HFFc6 (cell line): ENCODE measurements around the gene FLNC. TPM values are rescaled to one million over a fixed set of nuclear protein-coding genes. Genes with fewer than 3 reads are reported as not detected.

ENCODE experiments used
- DNase-seq: peaks from one replicate; pipeline ENCODE4 v3.0.0-alpha.2; 2018
- H3K27ac Mint-ChIP-seq: 2 replicates; pipeline ENCODE4 v1.8.0; 2020; ENCODE audit warnings: mild to moderate bottlenecking, mixed read lengths
- H3K27me3 Mint-ChIP-seq: 2 replicates; pipeline ENCODE4 v1.8.0; 2021; ENCODE audit warnings: mild to moderate bottlenecking, moderate library complexity, mixed read lengths; ENCODE audit not compliant: insufficient read depth
- H3K36me3 Mint-ChIP-seq: 2 replicates; pipeline ENCODE4 v1.8.0; 2021; ENCODE audit warnings: low read depth, mixed read lengths
- H3K4me1 Mint-ChIP-seq: 2 replicates; pipeline ENCODE4 v1.8.0; 2020; ENCODE audit warnings: low read depth, mixed read lengths
- H3K4me3 Mint-ChIP-seq: 2 replicates; pipeline ENCODE4 v1.8.0; 2020; ENCODE audit warnings: mild to moderate bottlenecking, moderate library complexity, mixed read lengths
- H3K9me3 Mint-ChIP-seq: 2 replicates; pipeline ENCODE4 v1.8.0; 2020; ENCODE audit warnings: mild to moderate bottlenecking, mixed read lengths
- CTCF ChIP-seq: fragments of 200-600 bp; sonication (generic); IDR thresholded peaks from 2 replicates; pipeline ENCODE4 v1.5.0; 2021; ENCODE audit warnings: antibody characterized with exemption, mild to moderate bottlenecking
- total RNA-seq, 6 experiments: library from RNA; stranded (reverse); fragmentation: NEBNext Ultra II Directional; extraction: Animal tissue kit (Norgen Biotek cat#: 25700); gene quantifications; 2 replicates in 1 of 6; 3 replicates in 5 of 6; pipeline ENCODE4 v1.2.3, GENCODE V29; 2021

FLNC gene
- total RNA-seq, 6 experiments from 2014 or later: 492 to 540 (median 512) TPM

GRCh38 chr7:128906766-128907559, 76.8 kb downstream of the FLNC start:
- TF ChIP-seq CTCF: no peak
- H3K36me3 Mint-ChIP-seq: no peaks in the 10 kb centered on the region
- H3K4me3 Mint-ChIP-seq: no peak overlapping the region
- no peak for DNase-seq
- H3K27ac Mint-ChIP-seq: no peak overlapping the region
- no peaks in the 10 kb centered on the region for H3K9me3 Mint-ChIP-seq
- H3K27me3 Mint-ChIP-seq: peaks cover 40% of the 10 kb centered on the region
- H3K4me1 Mint-ChIP-seq: peaks cover 22% of the 10 kb centered on the region

Other genes starting within 250 kb of the FLNC start
- gene GARIN1A, start 158.1 kb upstream of the FLNC start, total RNA-seq: 1 to 10 TPM in 4 of 6 experiments, under 1 TPM in 2; 0.40 to 1.6 (median 1.2) TPM
- gene CALU, start 91.0 kb upstream of the FLNC start, total RNA-seq: 100 to 1,000 TPM; 821 to 941 (median 887) TPM
- not detected for gene OPN1SW, start 54.6 kb upstream of the FLNC start, total RNA-seq
- gene CCDC136, start 38.4 kb upstream of the FLNC start, total RNA-seq: 10 to 100 TPM in 4 of 6 experiments, 1 to 10 TPM in 2; 7.4 to 16.5 (median 13.7) TPM
- 100 to 1,000 TPM; 179 to 212 (median 193) TPM for gene ATP6V1F, start 32.5 kb downstream of the FLNC start, total RNA-seq
- gene KCP, start 80.3 kb downstream of the FLNC start, total RNA-seq: under 1 TPM in 2 of 6 experiments, not detected in 4; 0.05 to 0.07 TPM
- gene IRF5, start 107.5 kb downstream of the FLNC start, total RNA-seq: under 1 TPM in 1 of 6 experiments, not detected in 5; 0.09 TPM
- 10 to 100 TPM; 38.5 to 52.5 (median 45.0) TPM for gene TNPO3, start 224.7 kb downstream of the FLNC start, total RNA-seq